ENCODE results near the gene COL7A1.

The COL7A1 gene

DNA sequence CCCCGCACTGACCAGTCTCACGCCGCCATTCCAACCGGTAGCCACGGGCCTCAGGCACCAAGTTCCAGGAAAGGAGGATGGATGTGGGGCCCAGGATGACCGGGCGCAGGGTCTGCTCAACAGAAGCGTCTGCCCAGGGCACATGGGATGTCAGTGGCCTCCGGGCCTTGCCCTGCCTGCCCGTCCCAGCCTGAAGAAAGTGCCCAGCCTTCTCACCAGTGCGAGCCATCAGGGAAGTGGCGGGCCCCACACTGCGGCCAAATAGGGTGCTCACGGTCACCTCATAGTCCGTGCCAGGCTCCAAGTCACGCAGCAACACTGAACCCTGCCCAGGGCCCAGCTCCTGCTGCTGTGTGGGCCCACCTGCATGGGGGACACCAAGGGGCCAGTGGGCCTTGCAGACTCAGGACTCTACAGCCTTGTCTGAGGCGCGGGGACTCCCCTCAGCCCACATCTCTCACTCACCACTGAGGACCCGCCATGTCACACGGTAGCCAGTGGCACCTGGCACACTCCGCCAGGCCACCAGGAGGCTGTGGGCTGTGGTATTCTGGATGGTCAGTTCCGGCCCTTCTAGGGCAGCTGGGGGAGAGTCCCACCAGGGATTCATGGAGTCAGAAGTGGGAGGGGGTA lies 3.1 kb downstream of the COL7A1 start:
- no peak for DNase-seq

DNA sequence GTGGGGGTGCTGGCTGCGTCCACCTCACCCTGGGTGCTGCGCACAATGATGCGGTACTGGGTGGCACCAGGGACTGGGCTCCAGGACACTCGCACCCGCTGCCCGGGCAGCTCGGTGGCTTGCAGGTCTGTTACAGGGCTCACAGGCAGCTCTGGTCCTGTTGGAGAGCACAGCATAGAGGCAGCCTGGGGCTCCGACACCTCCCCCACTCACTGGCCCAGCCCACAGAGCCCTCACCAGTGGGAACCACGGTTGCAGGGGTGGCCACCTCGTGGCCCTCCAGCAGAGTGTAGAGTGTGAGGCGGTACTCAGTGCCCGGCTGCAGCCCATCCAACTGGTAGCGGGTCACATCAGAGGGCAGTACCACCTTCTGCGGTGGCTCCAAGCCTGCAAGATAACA lies 3.7 kb downstream of the COL7A1 start:
- no peak for DNase-seq

DNA sequence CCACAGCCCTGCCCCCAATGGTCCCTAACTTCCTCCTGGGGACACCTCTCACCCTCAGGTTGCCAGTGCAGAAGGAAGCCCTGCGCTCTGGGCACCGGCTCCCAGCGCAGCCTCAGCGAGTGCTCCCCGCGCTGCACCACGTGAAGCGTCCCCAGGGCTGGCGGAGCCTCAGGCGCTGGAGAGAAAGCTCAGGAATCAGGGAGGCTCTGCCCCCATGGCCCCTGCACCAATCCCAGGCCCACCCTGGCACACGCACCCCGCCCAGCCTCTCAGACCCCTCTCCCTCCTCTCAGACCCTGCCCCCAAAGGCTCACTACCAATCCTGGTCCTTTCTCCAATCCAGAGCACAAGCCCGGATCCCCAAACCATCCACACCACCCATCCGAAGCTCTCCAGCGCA lies 6.9 kb downstream of the COL7A1 start:
- DNase-seq: no peak

DNA sequence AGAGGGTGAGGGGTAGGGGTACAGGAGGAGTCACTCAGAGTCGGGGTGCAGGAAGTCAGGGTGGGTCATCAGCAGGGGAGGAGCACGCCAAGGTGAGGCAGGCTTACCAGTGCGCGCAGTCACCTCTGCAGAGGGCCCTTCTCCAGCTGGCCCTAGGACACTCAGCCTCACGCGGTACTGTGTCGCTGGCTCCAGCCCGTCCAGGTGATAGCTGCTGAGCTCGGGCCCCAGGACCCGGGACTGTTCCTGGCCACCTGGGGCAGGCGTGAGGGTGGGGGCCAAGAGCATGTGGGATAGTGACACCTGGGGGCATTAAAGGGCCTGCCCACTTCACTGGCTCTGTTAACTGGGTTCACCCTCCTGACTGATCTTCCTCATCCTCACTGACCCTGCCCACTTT lies 7.4 kb downstream of the COL7A1 start:
- no peak for DNase-seq

DNA sequence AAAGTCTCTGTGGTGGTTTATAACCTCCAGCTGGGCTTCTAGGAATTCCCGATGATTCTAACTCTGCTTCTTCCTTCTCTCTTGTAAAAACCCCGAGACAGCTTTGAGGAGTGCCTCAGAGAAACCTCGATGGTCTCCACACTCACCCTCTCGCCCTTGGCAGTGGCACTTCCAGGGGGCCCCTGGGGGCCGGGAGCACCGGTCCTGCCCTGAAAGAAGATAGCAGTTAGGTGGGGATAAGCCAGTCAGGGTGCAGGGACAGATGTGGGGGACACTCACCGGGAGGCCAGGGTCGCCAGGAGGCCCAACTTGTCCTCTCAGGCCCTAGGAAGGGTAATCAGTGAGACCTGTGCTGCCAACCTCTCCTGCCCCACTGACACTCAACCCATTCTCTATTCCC lies 9.7 kb downstream of the COL7A1 start:
- DNase-seq: no peak

DNA sequence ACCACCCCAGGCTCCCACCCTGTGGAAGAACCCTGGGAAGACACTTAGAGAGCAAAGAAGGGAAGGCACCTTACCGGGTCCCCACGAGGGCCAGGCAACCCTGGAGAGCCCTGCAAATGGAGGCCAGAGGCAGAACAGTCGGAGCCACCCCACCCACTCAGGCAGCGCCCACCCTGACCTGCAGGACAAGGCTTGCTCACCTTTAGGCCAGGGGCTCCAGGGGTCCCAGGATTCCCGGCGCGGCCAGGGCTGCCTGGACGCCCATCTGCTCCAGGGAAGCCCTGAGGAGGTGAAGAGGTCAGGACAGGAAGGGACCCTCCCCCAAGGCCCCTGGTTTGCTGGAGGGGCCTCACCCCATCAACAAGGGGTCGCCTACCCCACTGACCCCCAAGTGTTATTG lies 10.3 kb downstream of the COL7A1 start:
- DNase-seq: no peak

DNA sequence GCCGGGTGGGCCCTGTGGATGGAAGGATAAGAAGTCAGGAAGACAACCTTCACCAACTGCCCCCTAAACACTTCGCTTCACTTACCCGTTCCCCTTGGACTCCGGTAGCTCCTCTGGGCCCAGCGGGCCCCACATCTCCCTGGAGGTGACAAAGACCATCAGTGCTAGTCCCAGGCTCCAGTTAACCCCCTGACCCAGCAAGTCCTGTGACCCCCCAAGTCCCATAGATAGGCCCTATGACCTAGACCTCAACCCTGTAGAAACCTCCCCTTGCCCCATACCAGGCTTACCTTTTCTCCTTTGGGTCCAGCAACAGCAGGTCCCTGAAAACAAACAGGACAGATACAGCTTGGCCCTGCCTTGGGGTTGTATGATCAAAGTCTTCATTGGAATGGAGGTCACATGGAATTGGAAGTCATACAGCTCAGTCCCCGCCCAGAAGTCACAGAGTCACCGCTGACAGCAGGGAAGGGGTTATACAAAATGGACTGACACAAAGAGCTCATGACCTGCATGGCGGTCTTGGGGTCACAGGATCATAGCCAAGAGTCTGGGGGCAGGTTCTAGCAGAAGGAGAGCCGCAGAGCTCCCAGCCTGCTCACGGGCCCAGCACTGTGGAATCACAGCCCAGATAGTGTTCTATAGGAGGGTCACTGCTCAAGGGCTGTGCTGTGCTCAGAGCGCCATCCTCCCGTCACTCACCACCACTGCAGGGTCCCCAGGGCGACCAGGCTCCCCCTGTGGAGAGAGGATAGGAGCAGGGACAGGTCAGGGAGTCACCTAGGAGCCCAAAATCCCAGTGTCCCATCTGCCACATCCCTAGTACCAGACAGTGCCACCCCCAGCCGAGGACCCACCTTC lies 13.3 kb downstream of the COL7A1 start:
- no peak for DNase-seq

DNA sequence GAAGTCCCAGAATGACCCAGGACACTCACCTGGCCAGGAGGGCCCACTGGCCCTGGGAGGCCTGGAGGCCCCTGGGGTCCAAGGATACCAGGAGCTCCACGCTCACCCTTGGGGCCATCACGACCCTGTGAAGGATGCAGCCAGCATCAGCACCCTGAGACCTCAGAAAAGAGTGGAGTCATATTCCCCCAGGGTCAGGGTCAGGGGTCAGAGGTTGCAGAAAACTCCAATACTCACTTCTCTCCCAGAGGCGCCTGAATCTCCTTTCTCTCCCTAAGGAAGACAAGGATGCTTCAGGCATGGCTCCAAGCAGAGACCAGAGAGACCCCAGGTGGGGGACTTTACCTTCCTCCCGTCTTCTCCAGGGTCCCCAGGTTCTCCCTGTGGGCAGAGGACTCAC lies 18.5 kb downstream of the COL7A1 start:
- DNase-seq: no peak

GRCh38 chr3:48575366-48575765 lies 19.8 kb downstream of the COL7A1 start:
- no peak for DNase-seq

DNA sequence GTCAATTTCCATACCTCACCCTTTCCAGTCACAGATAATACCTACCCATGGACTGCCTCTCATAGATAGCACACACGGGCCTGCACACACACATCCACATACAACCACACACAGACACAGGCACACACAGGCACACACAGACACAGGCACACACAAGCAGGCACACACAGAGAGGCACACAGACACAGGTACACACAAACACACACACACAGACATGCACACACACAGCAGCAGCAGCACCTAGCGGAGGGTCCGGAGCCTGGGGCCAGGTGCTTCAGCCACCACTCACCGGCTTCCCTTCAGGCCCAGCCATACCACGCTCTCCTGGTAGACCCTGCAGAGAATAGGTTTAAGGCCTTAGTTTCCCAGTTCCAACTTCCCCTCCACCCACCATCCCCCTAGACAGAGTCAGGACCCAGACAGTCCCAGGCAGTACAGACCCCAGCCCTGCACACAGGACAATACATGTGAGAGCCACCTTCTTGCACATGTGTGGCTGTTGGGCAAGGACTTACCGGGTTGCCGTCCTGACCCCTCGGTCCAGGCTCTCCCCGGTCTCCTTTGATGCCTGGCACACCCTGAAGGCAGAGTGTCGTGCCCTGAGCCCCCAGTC lies 21.1 kb downstream of the COL7A1 start:
- DNase-seq: no peak

DNA sequence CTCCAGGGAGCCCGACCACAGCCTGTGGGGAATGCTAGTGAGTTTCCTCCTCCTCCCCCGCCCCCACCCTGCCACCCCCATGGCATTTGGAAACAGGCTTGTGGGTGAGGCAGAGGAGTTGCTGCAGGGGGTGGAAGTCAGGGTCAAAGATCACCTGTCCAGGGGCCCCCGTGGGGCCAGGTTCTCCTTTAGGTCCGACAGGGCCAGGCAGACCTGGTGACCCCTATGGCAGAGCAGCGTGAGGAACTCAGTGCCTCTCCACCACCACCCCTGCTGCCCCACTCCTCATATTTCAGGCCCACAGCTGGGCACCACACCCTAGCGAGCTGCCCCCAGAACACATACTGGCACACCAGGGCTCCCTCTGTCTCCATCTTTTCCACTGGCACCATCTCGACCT lies 22.6 kb downstream of the COL7A1 start:
- DNase-seq: no peak

GRCh38 chr3:48571938-48572337 lies 23.2 kb downstream of the COL7A1 start:
- DNase-seq: no peak

DNA sequence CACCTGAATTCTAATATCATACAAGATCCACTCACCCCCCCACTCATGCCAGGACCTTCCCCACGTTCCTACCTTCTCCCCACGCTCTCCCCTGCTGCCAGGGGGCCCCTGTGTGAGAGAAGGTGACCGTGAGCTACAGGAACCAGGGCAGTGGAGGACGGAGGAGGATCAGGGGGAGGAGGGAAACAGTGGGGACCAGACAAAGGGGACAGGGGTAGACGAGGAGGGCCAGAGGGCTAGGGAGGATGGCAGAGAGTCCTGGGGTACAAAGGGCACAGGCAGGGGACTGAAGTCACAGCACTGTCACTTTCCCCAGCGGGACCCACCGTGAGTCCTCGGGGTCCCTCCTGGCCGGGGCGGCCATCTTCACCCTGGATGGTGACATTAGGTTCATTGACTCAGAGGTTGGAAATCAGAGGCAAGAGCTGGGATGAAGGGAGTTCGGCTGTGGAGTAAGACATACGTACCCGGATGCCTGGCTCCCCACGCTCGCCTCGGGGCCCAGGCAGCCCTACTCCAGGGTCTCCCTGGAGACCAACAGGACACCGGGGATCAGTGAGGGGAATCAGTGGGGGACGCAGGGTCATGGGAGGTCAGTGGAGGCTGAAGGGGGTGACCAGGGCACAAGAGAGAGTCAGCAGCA lies 25.2 kb downstream of the COL7A1 start:
- DNase-seq: no peak

GRCh38 chr3:48569400-48569799 lies 25.7 kb downstream of the COL7A1 start:
- no peak for DNase-seq

DNA sequence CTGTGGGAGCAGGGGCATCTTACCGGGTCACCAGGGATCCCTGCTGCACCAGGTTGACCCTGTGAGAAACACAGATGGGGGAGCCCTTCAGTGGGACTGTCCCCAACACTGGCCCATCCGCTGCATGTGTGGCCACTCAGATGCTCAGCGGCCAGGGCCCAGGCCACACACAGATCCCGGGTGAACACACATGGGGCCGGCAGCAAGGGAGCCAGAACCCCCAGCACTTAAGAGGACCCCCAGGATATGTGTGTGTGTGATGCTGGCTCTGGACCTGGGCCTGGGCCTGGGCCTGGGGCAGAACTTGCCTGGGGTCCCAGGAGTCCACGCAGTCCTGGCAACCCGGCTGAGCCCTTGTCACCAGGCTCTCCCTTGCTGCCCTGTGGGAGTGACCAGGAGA lies 26.7 kb downstream of the COL7A1 start:
- no peak for DNase-seq

DNA sequence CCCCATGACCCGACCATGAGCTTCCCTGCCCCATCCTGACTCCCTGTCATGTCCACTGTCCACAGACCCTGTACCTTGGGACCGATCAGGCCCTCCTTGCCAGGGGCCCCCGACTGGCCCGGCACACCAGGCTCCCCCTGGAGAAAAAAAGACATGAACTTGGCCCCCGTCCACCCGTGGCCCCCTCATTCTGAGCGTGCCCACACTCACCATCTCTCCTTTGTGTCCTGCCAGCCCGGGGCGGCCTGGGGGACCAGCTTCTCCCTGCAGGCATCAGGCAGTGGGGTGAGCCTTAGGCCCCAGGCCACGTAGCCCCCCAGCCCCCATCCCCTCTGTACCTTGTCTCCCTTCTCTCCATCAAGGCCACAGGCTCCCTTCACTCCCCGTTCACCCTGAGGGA lies 27.6 kb downstream of the COL7A1 start:
- DNase-seq: no peak

DNA sequence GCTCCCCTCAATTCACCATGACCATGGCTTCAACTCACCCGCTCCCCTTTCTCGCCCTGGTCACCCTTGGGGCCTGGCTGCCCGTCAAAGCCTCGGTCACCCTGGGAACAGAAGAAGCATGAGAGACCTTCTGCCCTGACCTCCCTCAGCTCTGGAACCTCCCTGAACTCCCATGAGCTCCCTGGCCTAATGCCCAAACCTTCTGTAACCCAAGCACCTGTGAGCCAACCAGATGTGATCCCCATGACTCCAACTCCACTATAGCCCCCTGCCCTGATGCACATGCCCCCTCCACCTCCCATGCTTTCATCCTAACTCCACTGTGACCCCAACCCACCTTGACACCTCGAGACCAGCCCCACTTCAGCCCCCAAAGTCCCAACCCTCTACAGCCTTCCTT lies 28.0 kb downstream of the COL7A1 start:
- no peak for DNase-seq

- DNase-seq: no peak
Observed at GRCh38 chr3:48566401-48566760, 28.7 kb downstream of the COL7A1 start.

DNA sequence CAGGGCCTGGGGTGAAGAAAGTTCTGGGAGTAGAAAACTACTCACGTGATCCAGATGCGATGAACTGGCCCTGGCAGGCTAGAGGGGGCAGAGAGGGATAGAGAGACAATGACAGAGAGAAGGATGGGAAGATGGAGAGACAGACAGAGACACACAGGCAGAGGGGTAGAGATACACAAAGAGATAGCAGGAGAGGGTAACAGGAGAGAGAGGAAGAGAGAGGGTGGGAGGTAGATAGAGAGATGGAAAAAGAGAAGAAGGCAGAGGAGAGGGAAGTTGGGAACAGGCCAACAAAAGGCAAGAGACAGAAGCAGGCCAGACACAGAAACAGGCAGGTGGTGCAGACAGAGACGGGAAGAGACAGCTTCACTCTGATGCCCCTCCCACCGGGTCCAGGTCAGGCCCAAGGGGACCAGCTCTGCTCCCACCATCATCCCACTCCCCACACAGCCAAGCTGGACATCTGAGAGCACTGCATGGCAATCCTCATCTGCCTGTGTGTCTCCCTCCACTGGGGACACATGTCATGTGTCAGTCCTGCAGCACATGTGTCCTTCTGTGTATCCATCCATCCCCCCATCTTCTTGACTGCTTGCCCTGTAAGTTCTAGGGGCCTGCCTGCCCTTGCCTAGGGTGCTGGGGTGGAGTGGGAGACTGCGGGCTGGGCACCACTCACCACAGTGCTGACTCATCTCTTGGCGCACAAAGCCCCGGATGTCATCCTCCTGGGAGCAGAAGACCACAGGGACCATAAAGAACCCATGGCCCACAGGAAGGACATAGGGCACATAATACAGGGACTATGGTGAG lies 29.3 kb downstream of the COL7A1 start:
- DNase-seq: peak in 1 of 5 experiments; percentile 42

DNA sequence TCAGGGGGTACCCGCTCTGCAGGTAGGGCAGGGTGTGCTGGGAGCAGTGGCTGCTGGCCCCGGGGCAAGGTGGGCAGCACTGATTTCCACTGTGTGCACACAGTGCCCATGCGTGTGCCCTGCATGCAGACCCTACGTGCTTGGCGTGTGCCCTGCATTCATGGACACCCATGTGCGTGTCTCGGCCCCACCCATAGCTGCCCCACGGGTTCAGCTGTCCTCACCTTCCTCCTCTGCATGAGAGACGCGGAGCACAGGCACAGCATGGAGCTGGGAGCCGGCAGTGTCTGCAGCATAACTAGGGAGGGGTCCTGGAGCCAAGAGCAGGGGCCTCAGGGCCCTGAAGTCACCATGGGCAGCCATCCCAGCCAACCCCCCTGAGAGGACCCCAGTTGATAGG lies 29.9 kb downstream of the COL7A1 start:
- no peak for DNase-seq

DNA sequence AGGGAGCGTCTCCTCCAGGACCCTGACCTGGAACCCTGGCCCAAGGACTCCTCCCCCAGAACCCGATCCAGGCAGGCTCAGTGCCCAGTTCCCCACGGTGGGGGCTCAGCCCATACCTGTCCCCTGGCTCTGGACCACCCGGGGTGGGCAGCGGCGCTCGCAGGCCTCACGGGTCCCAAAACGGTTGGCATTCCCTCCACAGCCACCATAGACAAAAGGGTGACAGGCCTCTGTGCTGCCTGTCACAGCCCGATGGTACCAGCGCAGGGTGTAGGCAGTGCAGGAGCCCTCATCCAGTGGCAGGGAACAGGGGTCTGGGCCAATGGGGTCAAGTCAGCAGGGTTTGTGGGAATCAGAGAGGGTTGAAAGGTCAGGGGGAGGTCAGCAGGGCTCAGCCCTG lies 30.5 kb downstream of the COL7A1 start:
- DNase-seq: no peak

- peak in 1 of 5 experiments; percentile 23 for DNase-seq
Observed at GRCh38 chr3:48564022-48564421, 31.1 kb downstream of the COL7A1 start.

All from T-helper 2 cell (primary cell).